ENCODE measurements around the gene DHRS12. TPM values are rescaled to one million over a fixed set of nuclear protein-coding genes. Genes with fewer than 3 reads are reported as not detected.

Gene DHRS12
- total RNA-seq, 1 donor from 2014 or later = 7.9 TPM

- Histone ChIP-seq H3K9me3 (no peaks in the 10 kb centered on the region), H3K36me3 (no peaks in the 10 kb centered on the region), H3K27ac (no peak overlapping the region), H3K4me1 (peaks cover 9 to 19% of the 10 kb centered on the region in 2 donors), H3K4me3 (no peak overlapping the region), H3K27me3 (no peaks in the 10 kb centered on the region)
- no peak for DNase-seq (ENCODE audit: low spot score in 2 of 2)
- TF ChIP-seq CTCF (IDR thresholded peaks at IDR 0.05) = no peak
- intact Hi-C loops (cut with DNase I) = loop anchor here (5.0 kb wide), 2 partner anchors 92 to 512 kb away; partner anchors contain the start of gene FAM124A
Observed at GRCh38 chr13:51734786-51735185, 69.2 kb downstream of the DHRS12 start.

GRCh38 chr13:51733374-51734298, 70.3 kb downstream of the DHRS12 start:
- intact Hi-C loops (cut with DNase I) = loop anchor here (5.0 kb wide), 2 partner anchors 91 to 511 kb away; partner anchors contain the start of gene FAM124A
- no peak for TF ChIP-seq CTCF (IDR thresholded peaks at IDR 0.05)
- DNase-seq (ENCODE audit: low spot score in 2 of 2) = no peak
- Histone ChIP-seq H3K27me3 (no peaks in the 10 kb centered on the region), H3K4me1 (peaks cover 9 to 28% of the 10 kb centered on the region in 2 donors), H3K9me3 (no peaks in the 10 kb centered on the region), H3K4me3 (no peak overlapping the region), H3K27ac (no peak overlapping the region), H3K36me3 (no peaks in the 10 kb centered on the region)

- TF ChIP-seq CTCF (IDR thresholded peaks at IDR 0.05) = peak; percentile 29 to 60 (median 50)
- Histone ChIP-seq H3K4me1 (peaks cover 15 to 40% of the 10 kb centered on the region in 2 donors), H3K27me3 (no peaks in the 10 kb centered on the region), H3K9me3 (no peaks in the 10 kb centered on the region), H3K36me3 (no peaks in the 10 kb centered on the region), H3K4me3 (no peak overlapping the region), H3K27ac (peak overlapping the region; percentile 84 to 93)
- intact Hi-C loops (cut with DNase I) = loop anchor here (2.0 to 5.0 kb wide), 3 partner anchors 71 to 509 kb away; partner anchors contain the start of gene FAM124A
- no peak for DNase-seq (ENCODE audit: low spot score in 2 of 2)
Observed at GRCh38 chr13:51731759-51732158, 72.2 kb downstream of the DHRS12 start.

GRCh38 chr13:51730927-51731326, 73.0 kb downstream of the DHRS12 start:
- peaks cover 15 to 46% of the 10 kb centered on the region in 2 donors for H3K4me1 ChIP-seq
- intact Hi-C loops (cut with DNase I) = loop anchor here (1.0 to 5.0 kb wide), 5 partner anchors 72 to 509 kb away; partner anchors contain the start of genes FAM124A and WDFY2
- peak overlapping the region; percentile 84 to 93 for H3K27ac ChIP-seq
- H3K9me3 ChIP-seq = no peaks in the 10 kb centered on the region
- no peak for TF ChIP-seq CTCF (IDR thresholded peaks at IDR 0.05)
- no peaks in the 10 kb centered on the region for H3K36me3 ChIP-seq
- DNase-seq (ENCODE audit: low spot score in 2 of 2) = no peak
- H3K4me3 ChIP-seq = no peak overlapping the region
- no peaks in the 10 kb centered on the region for H3K27me3 ChIP-seq

- intact Hi-C loops (cut with DNase I) = loop anchor here (1.0 to 5.0 kb wide), 6 partner anchors 73 to 508 kb away; partner anchors contain the start of genes FAM124A and WDFY2
- peaks cover 15 to 47% of the 10 kb centered on the region in 2 donors for H3K4me1 ChIP-seq
- H3K4me3 ChIP-seq = peak overlapping the region in 1 of 2 donors; percentile 51
- no peaks in the 10 kb centered on the region for H3K9me3 ChIP-seq
- no peaks in the 10 kb centered on the region for H3K27me3 ChIP-seq
- DNase-seq (ENCODE audit: low spot score in 2 of 2) = peak; percentile 29 to 90
- no peak for TF ChIP-seq CTCF (IDR thresholded peaks at IDR 0.05)
- H3K27ac ChIP-seq = peak overlapping the region; percentile 84 to 93
- no peaks in the 10 kb centered on the region for H3K36me3 ChIP-seq
Observed at GRCh38 chr13:51729866-51730553, 74.0 kb downstream of the DHRS12 start.

All from ascending aorta (tissue), 2 donors.